ENCODE results near the gene TMEM116.

TMEM116 gene

DNA sequence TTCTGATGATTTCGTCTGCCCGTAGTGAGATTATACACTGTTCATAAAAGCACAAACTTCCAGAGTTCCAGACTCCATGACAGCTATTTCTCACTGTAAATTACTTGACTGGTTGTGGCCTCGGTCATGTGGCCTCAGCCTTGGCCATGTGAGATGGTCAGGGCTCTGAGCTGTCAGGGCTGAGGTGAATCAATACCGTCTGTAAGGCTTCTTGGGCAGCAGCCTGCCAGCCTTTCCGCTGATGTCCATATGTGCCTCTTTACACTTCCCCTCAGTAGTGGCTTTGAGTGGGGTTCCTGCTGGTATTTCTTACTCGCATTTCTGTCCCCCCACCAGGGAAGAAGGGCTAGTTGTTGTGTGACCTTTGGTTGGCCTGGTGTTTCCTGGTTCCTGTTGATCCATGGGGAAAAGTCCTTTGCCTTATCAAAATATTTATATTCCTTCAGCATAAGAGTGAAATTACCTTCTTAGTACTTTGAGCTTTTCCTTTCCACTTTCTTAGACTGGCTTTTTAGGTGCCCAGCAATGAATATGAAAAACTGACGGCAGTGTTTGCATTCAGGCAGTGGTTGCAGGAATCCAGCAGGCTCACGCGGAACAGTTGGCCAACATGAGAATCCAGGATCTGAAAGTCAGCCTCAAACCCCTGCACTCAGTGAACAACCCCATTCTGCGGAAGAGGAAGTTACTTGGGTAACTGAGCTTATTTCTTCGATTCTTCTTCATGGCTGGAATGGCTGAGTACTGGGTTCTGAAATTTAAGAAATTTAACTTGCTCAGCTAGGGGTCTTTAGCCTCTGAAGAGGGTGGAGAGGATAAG is 124.8 kb downstream of the TMEM116 start:
- no peak for DNase-seq

DNA sequence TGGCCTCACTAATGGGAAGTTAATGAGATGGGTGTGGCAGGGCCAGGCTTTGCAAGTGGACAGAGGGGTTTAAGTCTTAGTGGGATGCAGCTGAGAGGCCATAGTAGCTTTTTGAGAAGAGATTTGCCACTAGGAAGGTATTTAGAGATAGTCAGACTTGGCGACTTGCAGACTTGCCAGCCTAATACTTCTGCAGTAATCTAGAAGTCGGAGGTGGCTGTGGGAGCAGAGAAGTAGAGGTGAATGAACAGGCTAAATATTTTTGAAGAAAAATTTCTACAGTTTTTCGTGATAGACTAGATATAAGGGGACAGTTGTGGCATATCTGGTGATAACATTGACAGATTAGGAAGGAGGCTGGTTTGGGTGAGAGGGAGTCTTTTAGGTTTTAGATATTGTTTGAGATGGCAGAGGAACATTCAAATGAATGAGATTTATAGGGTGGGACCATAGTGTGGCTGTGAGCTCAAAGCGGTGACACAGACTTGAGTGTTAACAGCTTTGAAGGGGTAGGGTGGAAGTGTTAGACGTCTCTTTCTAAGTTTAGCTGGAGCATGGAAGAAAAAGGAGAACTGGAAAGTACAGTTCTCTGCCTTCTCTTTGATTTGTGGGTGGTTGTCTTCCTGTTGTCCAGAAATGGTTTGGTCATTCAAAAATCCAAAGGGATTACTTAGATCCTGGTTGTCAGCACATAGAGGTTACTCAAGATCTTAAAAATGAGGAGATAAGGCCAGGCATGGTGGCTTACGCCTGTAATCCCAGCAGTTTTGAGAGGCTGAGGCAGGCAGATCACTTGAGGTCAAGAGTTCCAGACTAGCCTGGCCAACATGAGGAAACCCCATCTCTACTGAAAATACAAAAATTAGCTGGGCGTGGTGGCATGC is 126.1 kb downstream of the TMEM116 start:
- no peak for DNase-seq

DNA sequence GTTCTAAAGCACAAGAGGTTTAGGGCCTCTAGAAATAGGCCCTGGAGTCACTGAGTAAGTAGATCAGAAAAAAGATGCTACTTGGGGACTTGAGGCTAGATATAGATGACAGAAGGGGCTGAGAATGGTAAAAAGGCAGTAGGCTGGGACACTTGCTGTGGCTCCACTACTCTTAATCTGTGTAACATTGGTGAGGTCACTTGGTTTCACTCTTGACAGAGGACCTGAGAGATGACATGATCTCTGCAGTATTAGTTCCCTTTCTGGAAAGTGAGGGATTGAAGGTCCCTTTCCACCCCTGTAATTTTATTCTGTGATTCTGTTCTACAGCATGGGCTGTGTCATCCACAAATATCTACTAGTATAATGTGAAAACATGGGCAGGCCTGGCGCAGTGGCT is 131.2 kb downstream of the TMEM116 start:
- no peak for DNase-seq

All from CD4-positive, alpha-beta T cell treated with Interleukin-10 for 1 hour (primary cell).